Sigmoid colon (tissue), 4 donors: ENCODE measurements around the gene ZDHHC1.

Experiments used
- CTCF ChIP-seq, 4 experiments: fragments of 450-650 bp in 3 of 4; fragments of 200-600 bp in 1 of 4; IDR thresholded peaks; one replicate each; pipeline ENCODE4 v1.5.1; 2016 to 2019; ENCODE audit warnings: antibody characterized with exemption in 4 of 4, mild to moderate bottlenecking in 3 of 4, moderate library complexity in 2 of 4
- EP300 ChIP-seq, 4 donors: sonication (generic); formaldehyde crosslinking; IDR thresholded peaks; one replicate each; pipeline ENCODE4 v1.6.1; 2017; ENCODE audit warnings: antibody characterized with exemption in 4 of 4
- POLR2A ChIP-seq, 2 donors: fragments of 450-650 bp; IDR thresholded peaks; one replicate each; pipeline ENCODE4 v1.6.1; 2016; ENCODE audit warnings: antibody characterized with exemption in 2 of 2, mild to moderate bottlenecking in 2 of 2, moderate library complexity in 2 of 2

- TF ChIP-seq POLR2A (IDR thresholded peaks at IDR 0.05) = no peak
- no peak for TF ChIP-seq EP300 (IDR thresholded peaks at IDR 0.05)
- TF ChIP-seq CTCF (IDR thresholded peaks at IDR 0.05) = no peak
These were observed 6.7 kb upstream of the ZDHHC1 start for GRCh38 chr16:67423015-67423414.
